PFSK-1 (cell line): ENCODE measurements around the gene GLI1.

ENCODE experiments used
- FOXP2 ChIP-seq: optimal IDR thresholded peaks from 2 replicates; pipeline ENCODE3; 2011; ENCODE audit warnings: borderline replicate concordance, control low read depth, inconsistent platforms; ENCODE audit not compliant: insufficient read depth; ENCODE audit errors: extremely low read length, extremely low read depth
- POLR2AphosphoS5 ChIP-seq: IDR thresholded peaks from 2 replicates; pipeline ENCODE4 v1.6.1; 2012; ENCODE audit warnings: low read depth, mild to moderate bottlenecking, control low read depth, low read length, moderate library complexity
- SIN3A ChIP-seq: IDR thresholded peaks from 2 replicates; pipeline ENCODE4 v1.6.1; 2012; ENCODE audit warnings: mild to moderate bottlenecking, low read length, moderate library complexity, borderline replicate concordance; ENCODE audit not compliant: insufficient read depth
- TAF1 ChIP-seq: IDR thresholded peaks from 2 replicates; pipeline ENCODE4 v1.6.1; 2012; ENCODE audit warnings: low read length, control low read depth, borderline replicate concordance; ENCODE audit not compliant: insufficient read depth
- TF ChIP-seq, protein P1 (sequence below), 2 experiments: IDR thresholded peaks; 2 replicates each; pipeline versions ENCODE4 v1.6.1 to v1.8.0; 2011 to 2012; ENCODE audit warnings: low read depth in 2 of 2, low read length in 2 of 2, control low read depth in 1 of 2, inconsistent platforms in 1 of 2, mild to moderate bottlenecking in 1 of 2, moderate library complexity in 1 of 2; ENCODE audit not compliant: insufficient read depth in 1 of 2

GLI1 gene

DNA sequence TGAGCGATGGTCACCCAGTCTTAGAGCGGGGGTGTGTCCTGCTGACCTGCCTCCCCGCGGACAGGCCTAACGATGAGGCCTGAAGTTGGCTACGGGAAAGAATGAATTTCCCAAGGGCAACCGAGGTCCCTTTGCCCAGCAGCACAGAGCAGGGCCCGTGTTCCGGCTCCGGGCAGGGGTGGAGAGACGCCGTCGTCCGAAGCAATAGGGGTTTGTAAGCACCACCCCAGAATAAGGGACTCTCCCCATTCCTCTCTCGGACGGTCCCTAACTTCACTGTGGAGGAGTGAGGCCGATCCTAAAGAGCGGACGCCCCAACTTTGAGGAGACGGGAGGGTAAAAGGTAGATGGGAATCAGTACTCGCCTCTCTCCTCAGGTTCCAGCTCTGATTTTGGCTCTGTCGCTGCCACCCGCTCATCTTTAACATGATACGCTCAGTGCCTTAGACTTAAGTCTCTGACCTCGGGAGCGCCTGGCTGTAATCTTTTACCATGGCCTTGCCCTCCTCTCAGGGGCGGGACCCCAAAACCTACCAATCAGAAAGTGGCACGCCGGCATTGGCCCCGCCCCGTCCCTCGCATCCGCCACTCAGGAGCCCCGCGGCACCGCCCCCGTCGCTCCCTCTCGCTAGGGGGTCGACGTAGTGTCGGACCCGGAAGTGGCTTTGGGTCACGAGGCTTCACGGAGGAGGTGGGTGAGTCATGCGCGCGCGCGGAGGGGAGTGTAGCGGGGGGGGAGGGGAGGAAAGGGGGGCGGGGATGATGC, 60.7 kb downstream of the GLI1 start, which contains the start of gene DDIT3:
TSS of gene DDIT3 (minus strand) at position 462 of the 766 bp plus-strand sequence. CDS start 3,108 bp downstream, outside the sequence.
- TF ChIP-seq FOXP2 = no peak
- TF ChIP-seq SIN3A = peak; percentile 73; the same call in 1 of the 2 replicates
- TF ChIP-seq, protein P1, sequence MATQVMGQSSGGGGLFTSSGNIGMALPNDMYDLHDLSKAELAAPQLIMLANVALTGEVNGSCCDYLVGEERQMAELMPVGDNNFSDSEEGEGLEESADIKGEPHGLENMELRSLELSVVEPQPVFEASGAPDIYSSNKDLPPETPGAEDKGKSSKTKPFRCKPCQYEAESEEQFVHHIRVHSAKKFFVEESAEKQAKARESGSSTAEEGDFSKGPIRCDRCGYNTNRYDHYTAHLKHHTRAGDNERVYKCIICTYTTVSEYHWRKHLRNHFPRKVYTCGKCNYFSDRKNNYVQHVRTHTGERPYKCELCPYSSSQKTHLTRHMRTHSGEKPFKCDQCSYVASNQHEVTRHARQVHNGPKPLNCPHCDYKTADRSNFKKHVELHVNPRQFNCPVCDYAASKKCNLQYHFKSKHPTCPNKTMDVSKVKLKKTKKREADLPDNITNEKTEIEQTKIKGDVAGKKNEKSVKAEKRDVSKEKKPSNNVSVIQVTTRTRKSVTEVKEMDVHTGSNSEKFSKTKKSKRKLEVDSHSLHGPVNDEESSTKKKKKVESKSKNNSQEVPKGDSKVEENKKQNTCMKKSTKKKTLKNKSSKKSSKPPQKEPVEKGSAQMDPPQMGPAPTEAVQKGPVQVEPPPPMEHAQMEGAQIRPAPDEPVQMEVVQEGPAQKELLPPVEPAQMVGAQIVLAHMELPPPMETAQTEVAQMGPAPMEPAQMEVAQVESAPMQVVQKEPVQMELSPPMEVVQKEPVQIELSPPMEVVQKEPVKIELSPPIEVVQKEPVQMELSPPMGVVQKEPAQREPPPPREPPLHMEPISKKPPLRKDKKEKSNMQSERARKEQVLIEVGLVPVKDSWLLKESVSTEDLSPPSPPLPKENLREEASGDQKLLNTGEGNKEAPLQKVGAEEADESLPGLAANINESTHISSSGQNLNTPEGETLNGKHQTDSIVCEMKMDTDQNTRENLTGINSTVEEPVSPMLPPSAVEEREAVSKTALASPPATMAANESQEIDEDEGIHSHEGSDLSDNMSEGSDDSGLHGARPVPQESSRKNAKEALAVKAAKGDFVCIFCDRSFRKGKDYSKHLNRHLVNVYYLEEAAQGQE (IDR thresholded peaks at IDR 0.05; ENCODE audit: insufficient read depth in 1 of 2, low read depth in 2 of 2, low read length in 2 of 2) = peak in 1 of 2 experiments; percentile 56; a peak in 1 of 4 replicates
- peak; percentile 98 for TF ChIP-seq TAF1
- peak; percentile 99 for TF ChIP-seq POLR2AphosphoS5

DNA sequence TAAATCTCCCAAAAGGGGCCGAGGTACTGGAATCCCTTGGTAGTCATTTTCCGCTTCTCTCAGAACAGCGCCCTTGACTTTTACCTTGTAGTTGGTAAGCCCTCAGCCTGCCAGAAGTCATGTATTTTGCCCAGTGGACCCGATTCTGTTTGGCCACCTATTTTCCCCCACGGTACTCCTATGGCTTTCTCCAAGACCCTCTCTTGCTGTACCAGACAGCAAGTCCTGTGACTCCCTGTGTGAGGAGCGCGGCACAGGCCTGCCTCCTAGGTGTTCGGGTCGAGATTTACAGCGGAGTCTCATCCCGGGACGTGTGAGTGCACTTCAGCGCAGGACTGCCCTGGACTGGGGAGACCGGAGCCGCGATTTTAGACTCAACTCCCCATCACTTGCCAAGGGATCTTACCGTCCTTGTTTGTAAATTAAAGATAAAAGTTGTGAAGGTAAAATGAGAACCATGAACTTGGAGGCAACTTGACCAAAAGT, 62.0 kb downstream of the GLI1 start:
- TF ChIP-seq FOXP2 (no peak), POLR2AphosphoS5 (no peak), TAF1 (no peak), SIN3A (no peak)
- TF ChIP-seq, protein P1 (IDR thresholded peaks at IDR 0.05; ENCODE audit: insufficient read depth in 1 of 2, low read depth in 2 of 2, low read length in 2 of 2) = no peak
